NCI-H526 (cell line): ENCODE measurements around the gene P2RX6.
A peak's percentile ranks its signal among the peaks of the same experiment; 100 is the strongest.
"Not testable (repeated sequence)": the region's sequence is repeated elsewhere in the genome, so short reads cannot be mapped to it uniquely, and the experiment has no call there.

Source experiments
- DNase-seq, 2 experiments: peaks; one replicate each; lab custom pipeline; 2025; lab: John Stamatoyannopoulos, UW

Gene P2RX6

DNA sequence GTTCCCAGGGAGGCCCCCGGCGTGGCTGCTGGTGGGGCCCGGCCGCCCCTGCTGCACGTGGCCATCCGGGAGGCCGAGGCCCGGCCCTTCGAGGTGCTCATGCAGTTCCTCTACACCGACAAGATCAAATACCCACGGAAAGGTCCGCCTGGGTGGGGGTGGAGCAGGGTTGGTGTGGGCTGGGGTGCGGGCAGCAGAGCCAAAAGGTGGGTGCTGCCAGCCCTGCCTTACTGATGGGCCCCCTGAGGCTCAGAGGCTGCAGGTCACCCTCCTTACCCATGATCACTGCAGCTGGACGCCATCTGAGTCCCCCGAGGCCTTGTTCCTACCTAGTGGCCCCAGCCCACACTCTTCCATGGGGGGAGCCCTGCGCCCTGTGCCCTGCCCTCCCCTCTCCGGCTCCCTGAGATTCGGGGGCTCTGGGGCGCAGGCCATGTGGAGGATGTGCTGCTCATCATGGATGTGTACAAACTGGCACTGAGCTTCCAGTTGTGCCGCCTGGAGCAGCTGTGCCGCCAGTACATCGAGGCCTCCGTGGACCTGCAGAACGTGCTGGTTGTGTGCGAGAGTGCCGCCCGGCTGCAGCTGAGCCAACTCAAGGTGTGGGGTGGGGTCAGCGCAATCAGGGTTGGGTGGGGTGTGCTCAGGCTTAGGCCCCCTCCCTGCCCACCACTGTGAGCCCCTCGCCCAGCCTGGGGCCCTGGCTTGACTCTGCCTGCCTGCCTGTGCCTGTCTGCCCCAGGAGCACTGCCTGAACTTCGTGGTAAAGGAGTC is 20.6 kb upstream of the P2RX6 start:
- no peak for DNase-seq

DNA sequence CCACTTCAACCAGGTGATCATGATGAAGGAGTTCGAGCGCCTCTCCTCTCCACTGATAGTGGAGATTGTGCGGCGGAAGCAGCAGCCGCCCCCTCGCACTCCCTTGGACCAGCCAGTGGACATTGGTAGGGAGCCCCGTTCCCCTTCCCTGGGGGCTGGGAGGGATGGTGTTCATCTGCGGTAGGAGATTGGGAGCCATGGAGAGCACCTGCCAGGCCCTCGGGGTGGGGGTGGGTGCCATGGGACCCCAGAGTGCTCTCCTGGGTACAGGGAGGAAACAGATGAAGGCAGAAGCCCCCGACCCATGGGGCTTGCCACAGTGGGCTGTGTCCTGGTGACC is 20.1 kb upstream of the P2RX6 start:
- no peak for DNase-seq

DNA sequence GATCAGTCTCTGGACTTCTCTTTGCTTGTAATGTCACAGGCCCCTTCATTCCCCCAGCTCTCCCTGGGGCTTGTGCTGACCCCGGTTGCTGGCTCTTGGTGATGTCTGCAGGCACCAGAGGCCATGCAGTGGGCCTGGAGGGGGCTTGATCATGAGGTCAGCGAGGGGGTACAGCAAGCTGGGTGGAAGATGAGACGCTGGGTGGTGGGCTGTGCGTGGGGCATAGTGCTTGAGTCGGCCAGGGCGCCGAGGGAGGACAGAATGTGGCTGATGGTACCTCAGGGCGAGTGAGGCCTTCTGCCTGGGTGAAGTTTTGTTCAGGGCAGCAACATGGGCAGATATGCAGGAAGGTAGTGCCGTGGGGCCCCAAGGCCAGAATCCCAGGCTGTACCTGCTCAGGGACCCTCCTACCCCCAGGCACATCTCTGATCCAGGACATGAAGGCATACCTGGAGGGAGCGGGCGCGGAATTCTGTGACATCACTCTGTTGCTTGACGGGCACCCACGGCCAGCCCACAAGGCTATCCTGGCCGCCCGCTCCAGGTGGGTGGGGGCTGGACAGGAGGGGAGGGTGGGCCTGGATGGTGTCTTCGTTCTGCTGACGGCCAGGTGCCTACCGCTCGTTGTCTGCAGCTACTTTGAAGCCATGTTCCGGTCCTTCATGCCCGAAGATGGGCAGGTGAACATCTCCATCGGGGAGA is 19.5 kb upstream of the P2RX6 start:
- no peak for DNase-seq

DNA sequence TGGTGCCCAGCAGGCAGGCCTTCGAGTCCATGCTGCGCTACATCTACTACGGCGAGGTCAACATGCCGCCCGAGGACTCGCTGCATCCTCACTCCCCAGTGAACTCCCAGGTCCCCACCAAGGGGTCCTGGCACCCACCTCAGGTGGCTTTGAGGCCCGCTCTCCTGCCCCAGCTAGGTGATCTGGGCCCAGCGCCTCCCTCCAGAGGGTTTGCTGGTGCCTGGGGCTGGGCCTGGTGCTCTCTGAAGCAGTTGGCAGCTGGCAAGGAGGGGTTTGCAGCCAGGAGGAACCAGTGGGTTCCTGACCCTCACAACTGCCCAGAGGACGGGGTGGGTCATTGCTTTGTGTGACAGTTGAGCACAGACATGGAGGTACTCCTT is 18.9 kb upstream of the P2RX6 start:
- no peak for DNase-seq

DNA sequence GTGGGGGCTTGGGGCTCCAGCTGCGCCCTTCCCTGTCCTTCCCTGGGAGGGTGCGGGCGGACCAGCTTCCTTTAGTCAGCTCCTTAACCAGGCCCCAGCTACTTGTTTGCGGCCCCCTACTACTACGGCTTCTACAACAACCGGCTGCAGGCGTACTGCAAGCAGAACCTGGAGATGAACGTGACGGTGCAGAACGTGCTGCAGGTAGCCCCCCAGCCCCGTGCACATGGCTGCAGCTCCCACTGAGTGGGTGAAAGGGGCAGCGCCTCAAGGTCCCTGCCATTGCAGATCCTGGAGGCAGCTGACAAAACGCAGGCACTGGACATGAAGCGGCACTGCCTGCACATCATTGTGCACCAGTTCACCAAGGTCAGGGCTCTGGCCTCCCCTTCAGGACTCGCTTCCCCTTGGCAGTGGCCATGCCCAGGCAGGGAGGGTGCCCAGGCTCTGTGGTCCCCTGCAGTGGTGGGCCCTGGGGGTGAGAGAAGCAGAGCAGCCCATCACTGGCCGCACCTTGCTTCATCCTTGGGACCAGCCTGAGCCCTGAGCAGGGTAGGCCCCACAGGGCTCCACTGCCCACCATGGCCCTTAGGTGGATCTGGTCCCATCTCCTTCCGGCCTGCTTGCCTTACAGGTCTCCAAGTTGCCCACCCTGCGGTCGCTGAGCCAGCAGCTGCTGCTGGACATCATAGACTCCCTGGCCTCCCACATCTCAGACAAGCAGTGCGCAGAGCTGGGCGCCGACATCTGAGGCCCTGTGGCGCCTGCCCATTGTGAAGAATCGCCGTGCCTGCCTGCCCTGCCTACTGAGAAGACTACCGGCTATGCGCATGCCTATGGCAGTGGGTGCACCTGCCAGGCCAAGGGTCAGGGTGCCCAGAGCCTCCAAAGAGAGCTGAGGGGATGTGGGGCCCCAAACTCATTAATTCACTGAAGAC is 18.1 kb upstream of the P2RX6 start:
- DNase-seq, result no peak

DNA sequence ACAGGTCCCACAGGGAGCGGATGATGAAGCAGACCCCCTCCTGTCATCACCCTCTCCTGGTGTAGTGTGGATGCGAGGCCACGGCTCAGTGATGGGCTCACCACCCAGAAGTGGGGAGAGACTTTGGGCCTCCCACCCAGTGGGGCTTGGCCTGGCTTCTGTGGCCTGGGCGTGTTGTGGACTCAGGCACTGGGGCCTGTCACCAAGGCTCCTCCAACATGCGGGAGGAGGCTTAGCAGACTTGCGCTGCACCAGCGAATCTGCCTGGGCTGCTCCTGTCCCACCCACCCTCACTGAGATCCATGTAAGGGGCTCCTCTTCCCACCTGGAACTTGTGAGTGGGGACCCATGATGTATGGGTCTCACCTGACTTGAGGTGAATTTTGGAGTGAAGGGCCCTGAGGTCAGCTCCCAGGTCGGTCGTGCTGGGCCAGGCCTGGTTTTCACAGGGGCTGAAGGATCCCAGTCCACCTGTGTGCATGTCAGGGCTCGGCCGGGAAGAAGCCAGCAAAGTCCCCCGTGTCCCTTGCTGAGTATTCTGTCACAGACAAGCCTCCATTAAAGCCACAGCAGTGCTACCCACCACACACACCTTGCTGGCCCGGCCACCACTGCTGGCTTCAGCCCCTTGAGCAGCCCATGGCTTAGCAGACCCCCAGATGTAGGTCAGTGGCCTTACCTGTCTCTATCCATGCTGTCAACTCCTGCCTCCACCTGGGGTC is 17.3 kb upstream of the P2RX6 start:
- DNase-seq, result no peak

DNA sequence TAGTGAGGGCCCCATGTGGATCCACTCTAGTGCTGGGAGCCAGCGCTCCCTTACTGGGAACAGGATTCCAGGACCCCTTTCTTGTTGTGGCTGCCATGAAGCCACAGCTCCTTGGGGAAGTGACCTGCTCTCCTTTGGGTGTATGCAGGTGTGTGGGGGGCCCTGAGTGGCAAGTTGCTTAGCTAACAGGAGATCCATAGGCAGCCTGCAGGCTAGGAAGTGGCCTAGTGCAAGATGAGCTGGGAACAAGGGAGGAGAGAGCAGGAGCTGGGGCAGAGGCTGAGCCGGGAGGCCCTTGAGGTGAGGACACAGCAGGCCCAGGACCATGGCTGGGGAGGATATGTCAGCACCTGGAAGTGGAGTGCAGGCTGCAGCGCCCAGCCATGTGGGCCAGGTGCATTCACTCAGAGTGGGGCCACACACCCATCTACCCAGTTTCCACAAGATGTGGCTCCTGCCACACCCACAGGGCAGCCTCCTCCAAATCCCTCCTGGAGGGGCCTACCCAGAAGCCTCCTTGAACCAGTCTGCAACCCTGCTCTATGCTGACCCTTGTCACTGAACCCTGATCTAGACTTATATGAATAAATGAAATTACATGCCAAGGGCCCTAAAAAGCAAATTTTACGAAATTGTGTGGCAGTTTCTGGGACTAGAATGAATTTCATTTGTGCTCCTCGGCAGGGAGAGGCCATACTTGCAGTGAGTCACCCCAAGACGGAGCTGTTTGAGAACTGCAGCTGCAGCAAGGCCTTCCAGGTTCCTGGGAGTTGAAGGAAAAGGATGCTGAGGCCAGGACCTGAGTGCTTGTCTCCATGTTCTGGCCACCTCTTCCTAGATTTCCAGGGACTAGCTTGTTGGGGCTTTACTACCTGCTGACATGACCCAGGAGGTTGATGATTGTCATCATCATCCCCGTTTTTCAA is 16.3 kb upstream of the P2RX6 start:
- DNase-seq, result no peak

DNA sequence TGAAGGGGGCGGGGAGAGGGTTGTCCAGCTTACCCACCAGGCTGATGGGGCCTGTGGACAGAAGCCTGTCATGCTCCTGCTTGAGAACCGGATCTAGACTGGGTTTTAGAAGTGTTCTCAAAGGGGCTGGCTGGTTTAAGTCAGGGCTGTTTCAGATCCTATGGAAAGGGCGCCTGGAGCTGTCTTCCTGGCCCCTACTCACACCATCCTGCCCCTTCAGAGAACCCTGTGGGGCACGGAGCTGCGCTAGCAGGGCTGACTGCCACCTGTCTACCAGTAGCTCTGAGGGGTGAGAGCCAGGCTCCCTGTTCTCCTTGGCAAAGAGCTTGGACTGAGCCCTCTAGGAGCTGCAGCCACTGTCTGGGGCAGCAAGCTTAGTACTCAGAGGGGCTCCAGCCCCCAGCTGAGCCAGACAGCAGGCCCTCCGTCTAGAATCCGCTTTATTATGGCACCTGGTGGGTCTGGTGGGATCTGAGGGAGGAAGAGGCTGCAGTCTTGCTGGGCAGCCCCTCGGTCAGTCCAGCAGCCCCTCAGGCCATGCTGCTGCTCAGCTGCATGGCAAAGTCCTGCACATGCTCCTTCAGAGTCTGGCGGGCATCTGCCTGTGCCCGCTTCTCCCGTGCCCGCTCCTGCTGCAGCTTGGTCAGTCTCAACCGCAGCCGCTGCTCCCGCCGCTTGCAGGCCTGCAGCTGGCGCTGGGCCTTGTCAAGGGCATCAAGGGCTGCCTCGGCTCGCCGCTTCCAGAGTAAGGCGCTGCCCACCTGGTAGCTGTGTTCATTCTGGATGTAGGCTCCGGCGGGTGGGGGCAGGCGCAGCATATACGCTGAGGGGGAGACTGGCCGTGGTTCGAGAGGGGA is 15.4 kb upstream of the P2RX6 start:
- no peak for DNase-seq

DNA sequence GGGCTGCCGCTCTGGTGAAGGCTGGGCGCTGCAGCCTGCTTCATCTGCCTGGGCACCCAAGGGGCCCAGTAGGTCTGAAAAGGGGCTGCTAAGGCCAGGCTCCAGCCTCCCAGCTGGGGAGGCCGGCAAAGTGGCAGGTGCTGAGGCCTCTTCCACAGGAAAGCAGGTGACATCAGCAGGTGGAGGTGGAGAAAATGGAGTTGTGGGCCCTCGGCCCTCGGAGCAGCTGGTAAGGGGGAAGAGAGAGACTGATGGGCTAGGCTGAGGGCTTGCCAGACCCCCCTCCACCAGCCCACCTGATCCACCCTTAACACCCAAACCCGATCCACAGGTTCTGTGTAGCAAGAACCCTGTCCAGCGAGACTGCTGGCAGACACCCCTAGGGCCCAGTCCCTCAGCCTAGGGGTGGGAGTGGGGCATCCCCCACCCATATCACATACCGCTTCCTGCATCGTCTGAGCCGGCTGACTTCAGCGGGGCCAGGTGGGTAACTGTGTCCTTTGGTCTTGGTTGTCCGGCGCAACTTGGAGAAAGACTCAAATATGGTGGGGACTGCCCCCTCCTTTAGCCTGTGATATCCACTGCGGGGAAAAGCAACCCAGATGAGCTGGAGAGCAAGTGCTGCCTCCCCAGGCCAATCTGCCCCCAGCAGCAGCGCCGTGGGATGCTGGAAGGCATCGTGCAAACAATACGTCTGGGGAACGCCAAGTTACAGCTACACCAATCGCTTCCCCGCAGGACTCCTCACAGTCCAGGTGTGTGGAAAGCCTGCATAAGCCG is 14.6 kb upstream of the P2RX6 start:
- DNase-seq, result no peak

DNA sequence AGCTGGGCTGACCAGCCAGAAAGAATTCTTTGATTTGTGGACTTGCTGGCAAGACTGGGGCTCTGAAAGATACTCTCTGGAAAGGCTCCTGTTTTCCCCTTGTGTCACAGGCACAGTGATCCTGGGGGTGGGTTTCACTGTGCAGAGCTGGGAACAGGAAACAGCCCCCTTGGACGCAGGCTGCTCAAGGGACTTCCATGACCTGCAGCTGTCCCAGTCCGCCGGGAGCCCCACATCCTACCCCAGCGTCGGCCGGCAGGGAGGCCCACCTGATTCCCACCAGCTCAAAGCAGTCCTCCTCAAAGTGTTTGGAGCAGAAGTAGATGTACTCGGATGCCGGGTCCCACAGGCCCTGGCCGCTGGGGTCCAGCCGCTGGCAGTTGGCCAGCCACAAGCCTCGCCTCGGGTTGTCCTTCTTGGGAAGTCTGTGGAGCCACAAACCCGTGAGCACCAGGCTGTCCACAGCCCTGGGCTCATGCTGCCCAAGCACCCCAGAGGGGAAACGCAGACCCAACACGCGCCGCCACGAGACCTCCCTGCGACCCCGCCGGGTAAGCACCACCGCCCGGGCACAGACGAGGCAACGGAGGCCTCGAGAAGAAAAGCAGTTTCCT is 13.9 kb upstream of the P2RX6 start:
- DNase-seq, result no peak

DNA sequence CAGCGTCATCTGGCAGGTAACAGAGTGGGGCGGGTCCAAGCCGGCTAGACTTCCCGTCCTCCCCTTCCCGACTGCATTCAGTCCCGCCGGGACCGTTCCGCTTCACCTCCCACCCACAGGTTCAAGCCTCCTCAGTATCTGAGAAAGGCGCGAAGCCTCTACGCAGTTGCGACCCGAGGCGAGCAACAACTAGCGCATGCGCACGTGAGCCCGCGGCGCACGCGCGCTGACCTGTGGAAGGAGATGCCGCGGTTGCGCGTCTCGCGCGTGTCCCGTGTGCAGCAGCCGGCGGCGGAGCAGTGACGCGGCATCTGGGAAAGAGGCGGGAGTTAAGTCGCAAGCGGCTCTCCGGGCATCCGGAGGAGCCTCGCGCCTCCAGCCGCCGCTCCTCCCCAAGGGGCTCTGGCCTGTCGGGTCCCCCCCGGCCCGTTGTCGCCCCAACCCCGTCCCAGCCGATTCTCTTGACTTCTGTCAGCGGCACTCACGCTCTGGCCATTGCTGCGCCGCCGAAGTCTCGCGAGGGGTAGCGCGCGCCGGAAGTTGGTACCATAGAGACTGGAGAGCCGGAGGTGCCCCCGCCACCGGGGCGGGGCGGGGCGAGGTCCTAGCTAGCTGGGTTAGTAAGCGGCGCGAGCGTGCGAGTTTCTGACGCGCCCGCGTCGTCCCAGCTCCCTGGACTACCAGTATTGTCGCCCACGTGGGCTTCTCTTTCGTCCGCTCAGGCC is 13.2 kb upstream of the P2RX6 start, which contains the start of gene THAP7:
Gene THAP7, minus strand, starts transcription at position 518 of the 725 bp plus-strand sequence. Its CDS starts 207 bp downstream, at position 311.
- peak; percentile 85 to 93 for DNase-seq

DNA sequence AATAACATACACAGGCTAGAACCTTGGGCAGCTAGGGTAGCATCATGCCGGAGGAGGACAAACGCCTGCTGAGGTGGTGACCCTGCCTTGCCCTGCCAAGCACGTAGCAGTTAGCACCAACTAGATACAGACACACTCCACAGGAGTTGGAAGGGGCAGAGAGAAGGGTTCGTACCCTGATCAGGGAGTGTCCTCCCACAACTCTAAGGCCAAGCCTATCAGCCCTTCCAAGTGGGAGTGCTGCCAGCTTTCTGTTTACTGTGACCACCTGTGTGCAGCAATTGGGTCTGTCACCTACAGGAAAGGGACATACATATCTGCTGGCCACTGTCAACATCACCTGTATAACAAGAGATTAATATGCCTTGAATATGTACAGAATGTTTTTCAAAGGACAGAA is 11.2 kb upstream of the P2RX6 start:
- no peak for DNase-seq

DNA sequence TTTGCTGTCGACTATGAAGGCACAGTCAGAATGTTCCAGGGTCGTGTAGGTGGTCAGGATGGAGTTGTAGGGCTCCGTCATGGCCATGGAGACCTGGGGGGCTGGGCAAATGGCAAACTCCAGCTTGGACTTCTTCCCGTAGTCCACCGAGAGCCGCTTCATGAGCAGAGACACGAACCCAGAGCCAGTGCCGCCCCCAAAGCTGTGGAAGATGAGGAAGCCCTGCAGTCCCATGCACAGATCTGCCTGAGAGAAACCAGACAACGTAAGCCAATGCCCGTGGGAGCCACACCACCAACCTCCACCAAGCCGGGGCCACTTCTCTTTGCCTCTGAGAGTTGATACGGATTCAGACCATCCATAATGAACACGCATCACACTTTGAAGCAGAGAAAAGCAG is 5.8 kb upstream of the P2RX6 start:
- DNase-seq, result not testable (repeated sequence)

DNA sequence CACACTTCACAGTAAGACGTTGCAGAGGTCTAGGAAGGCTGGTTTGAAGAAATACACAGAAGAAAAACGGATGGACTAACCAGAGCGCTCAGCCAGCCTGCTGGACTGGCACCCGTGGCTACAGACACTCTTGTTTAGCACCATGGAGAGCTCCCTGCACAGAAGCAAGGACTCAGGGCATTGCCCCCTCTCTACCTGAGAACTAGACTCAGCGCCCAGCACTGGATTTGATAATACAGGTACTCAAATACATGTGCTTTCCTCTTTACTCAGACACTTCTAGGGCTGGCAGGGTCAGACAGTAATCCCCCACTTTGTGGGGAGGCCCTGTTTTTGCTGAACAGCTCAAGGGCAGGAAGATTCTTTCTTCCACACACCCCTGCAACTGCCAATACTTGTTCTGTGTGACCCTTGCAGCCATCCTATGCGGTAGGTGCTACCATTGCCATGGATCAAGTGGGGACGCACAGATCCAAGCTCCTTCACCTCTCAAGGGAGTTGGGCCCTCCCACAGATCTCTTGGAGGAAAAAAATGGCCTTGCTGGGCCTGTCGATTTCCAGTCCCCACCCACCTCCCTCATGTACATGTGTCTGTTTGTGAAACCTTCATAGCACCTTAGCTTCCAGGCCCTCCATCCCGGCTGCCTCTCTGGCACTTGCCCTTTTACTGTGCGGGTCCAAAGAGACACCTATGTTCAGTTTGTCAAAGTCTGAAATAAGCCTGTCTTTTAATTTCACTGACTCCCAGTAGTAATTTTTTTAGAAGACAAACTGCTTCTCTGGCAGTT is 5.1 kb upstream of the P2RX6 start:
- DNase-seq, result no peak

DNA sequence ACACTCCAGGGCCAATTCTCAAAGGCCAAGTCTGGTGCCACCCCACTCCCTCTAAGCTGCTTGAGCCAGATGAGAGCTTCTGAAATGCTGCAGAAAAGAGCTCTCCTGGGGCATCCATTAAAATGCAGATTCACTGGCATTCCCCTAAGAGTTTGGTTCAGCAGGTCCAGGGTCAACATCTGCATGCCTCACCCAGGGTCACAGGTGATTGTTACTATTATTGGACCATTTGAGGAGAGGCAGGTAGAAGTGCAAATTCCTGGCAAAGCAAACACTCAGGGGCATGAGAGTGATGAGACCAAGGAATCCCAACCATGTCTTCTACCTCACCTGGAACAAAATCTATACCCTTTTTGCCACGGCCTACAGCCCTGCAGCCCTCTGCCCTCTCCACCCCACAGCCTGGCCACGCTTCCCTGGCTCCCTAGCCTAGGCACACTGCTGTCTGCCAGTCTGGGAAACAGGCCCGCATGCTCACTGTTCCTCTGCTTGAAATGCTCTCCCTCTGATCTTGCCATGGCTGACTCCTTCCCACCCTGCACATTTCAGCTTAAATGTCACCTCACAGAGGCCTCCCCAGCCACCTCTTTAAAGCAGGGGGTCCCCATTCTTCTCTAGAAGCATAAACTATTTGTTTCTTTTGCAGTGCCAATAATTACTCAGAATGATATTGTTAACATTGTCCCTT is 4.4 kb upstream of the P2RX6 start:
- no peak for DNase-seq
